ENCODE measurements around the gene MCTP1. TPM values are rescaled to one million over a fixed set of nuclear protein-coding genes. Genes with fewer than 3 reads are reported as not detected.

MCTP1 gene
- polyA plus RNA-seq, 3 donors = 34.4 to 72.9 (median 55.5) TPM

DNA sequence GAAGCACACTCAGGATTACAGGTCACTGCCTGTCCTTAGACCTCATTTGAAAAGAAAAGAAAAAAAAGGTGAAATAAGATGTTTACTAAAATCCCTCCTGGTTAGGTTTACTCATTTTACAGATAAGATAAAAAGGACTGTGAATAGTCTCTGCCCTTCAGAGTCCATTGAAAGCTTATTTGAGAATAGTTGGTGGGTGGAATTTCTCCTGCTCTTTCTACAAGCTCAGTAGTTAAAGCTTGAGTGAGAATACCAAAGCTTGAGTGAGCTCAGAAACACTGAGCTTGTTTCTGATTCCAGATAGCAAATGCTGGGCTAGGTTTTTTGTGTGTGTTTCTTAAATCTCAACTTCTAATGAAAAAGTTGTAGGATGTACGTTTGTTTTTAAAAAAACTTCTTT is 559.8 kb downstream of the MCTP1 start:
- H3K4me1 Mint-ChIP-seq = no peaks in the 10 kb centered on the region
- no peaks in the 10 kb centered on the region for H3K27me3 ChIP-seq (ENCODE audit: control insufficient read depth in 2 of 2, insufficient read depth in 2 of 2, low read length in 2 of 2)
- no peaks in the 10 kb centered on the region for H3K4me1 ChIP-seq (ENCODE audit: control insufficient read depth in 1 of 2, insufficient read depth in 2 of 2, low read length in 2 of 2)
- no peaks in the 10 kb centered on the region for H3K27me3 Mint-ChIP-seq (ENCODE audit: low read depth in 3 of 3)
- no peak overlapping the region for H3K4me2 ChIP-seq (replicated peaks; ENCODE audit: extremely low read depth, low read length, poor library complexity, severe bottlenecking)
- no peaks in the 10 kb centered on the region for H3K79me2 ChIP-seq (ENCODE audit: insufficient read depth, low read length)
- H3K9me3 ChIP-seq (replicated peaks in 1 of 2; ENCODE audit: control insufficient read depth in 1 of 2, insufficient read depth in 1 of 2, low read length in 2 of 2) = no peaks in the 10 kb centered on the region
- no peak overlapping the region for H3K27ac ChIP-seq (ENCODE audit: low read depth in 1 of 2, low read length in 2 of 2)
- no peak overlapping the region for H3K4me3 Mint-ChIP-seq
- no peak overlapping the region for H3K27ac Mint-ChIP-seq
- peaks cover 10 to 18% of the 10 kb centered on the region in 2 donors for H3K36me3 Mint-ChIP-seq
- WGBS (ENCODE audit: insufficient coverage) = no CpG with 5 or more reads among the region's 1 CpG
- H3K9ac ChIP-seq (ENCODE audit: insufficient read depth, low read length, poor library complexity, severe bottlenecking) = no peak overlapping the region
- DNase-seq = no peak
- TF ChIP-seq, protein P1, sequence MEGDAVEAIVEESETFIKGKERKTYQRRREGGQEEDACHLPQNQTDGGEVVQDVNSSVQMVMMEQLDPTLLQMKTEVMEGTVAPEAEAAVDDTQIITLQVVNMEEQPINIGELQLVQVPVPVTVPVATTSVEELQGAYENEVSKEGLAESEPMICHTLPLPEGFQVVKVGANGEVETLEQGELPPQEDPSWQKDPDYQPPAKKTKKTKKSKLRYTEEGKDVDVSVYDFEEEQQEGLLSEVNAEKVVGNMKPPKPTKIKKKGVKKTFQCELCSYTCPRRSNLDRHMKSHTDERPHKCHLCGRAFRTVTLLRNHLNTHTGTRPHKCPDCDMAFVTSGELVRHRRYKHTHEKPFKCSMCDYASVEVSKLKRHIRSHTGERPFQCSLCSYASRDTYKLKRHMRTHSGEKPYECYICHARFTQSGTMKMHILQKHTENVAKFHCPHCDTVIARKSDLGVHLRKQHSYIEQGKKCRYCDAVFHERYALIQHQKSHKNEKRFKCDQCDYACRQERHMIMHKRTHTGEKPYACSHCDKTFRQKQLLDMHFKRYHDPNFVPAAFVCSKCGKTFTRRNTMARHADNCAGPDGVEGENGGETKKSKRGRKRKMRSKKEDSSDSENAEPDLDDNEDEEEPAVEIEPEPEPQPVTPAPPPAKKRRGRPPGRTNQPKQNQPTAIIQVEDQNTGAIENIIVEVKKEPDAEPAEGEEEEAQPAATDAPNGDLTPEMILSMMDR (IDR thresholded peaks at IDR 0.05) = no peak
- H4K20me1 ChIP-seq (ENCODE audit: insufficient read depth, low read length) = no peaks in the 10 kb centered on the region
- H3K36me3 ChIP-seq (replicated peaks in 1 of 2; ENCODE audit: control insufficient read depth in 1 of 2, insufficient read depth in 2 of 2, low read length in 2 of 2) = peaks cover 0 to 14% of the 10 kb centered on the region in 2 donors
- no peaks in the 10 kb centered on the region for H3K9me3 Mint-ChIP-seq
- no peak overlapping the region for H2AFZ ChIP-seq (ENCODE audit: insufficient read depth, low read depth, low read length, poor library complexity, severe bottlenecking)
- intact Hi-C loops (cut with micrococcal nuclease) = no loop called here
- no peak overlapping the region for H3K4me3 ChIP-seq (replicated peaks in 1 of 3; ENCODE audit: low read depth in 2 of 3, low read length in 3 of 3)

- Histone ChIP-seq H3K79me2 (ENCODE audit: insufficient read depth, low read length) (no peaks in the 10 kb centered on the region), H3K36me3 (replicated peaks in 1 of 2; ENCODE audit: control insufficient read depth in 1 of 2, insufficient read depth in 2 of 2, low read length in 2 of 2) (peaks cover 14 to 42% of the 10 kb centered on the region in 2 donors), H3K4me1 (ENCODE audit: control insufficient read depth in 1 of 2, insufficient read depth in 2 of 2, low read length in 2 of 2) (no peaks in the 10 kb centered on the region), H3K4me2 (replicated peaks; ENCODE audit: extremely low read depth, low read length, poor library complexity, severe bottlenecking) (no peak overlapping the region), H3K9ac (ENCODE audit: insufficient read depth, low read length, poor library complexity, severe bottlenecking) (no peak overlapping the region), H3K9me3 (replicated peaks in 1 of 2; ENCODE audit: control insufficient read depth in 1 of 2, insufficient read depth in 1 of 2, low read length in 2 of 2) (no peaks in the 10 kb centered on the region), H3K4me3 (replicated peaks in 1 of 3; ENCODE audit: low read depth in 2 of 3, low read length in 3 of 3) (no peak overlapping the region), H3K27ac (ENCODE audit: low read depth in 1 of 2, low read length in 2 of 2) (no peak overlapping the region), H2AFZ (ENCODE audit: insufficient read depth, low read depth, low read length, poor library complexity, severe bottlenecking) (no peak overlapping the region), H4K20me1 (ENCODE audit: insufficient read depth, low read length) (peaks cover 9% of the 10 kb centered on the region), H3K27me3 (ENCODE audit: control insufficient read depth in 2 of 2, insufficient read depth in 2 of 2, low read length in 2 of 2) (no peaks in the 10 kb centered on the region)
- H3K27me3 Mint-ChIP-seq (ENCODE audit: low read depth in 3 of 3) = no peaks in the 10 kb centered on the region
- no peak overlapping the region for H3K27ac Mint-ChIP-seq
- peaks cover 35 to 36% of the 10 kb centered on the region in 2 donors for H3K36me3 Mint-ChIP-seq
- no CpG with 5 or more reads among the region's 3 CpGs for WGBS (ENCODE audit: insufficient coverage)
- no peak for DNase-seq
- no peak overlapping the region for H3K4me3 Mint-ChIP-seq
- peaks cover 0 to 3% (median 0%) of the 10 kb centered on the region in 7 donors for H3K9me3 Mint-ChIP-seq
- intact Hi-C loops (cut with micrococcal nuclease) = no loop called here
- TF ChIP-seq, protein P1 (IDR thresholded peaks at IDR 0.05) = no peak
- no peaks in the 10 kb centered on the region for H3K4me1 Mint-ChIP-seq
These were observed 569.1 kb downstream of the MCTP1 start for GRCh38 chr5:94715768-94716167.
